ENCODE results near the gene PRR16.

PRR16 gene

DNA sequence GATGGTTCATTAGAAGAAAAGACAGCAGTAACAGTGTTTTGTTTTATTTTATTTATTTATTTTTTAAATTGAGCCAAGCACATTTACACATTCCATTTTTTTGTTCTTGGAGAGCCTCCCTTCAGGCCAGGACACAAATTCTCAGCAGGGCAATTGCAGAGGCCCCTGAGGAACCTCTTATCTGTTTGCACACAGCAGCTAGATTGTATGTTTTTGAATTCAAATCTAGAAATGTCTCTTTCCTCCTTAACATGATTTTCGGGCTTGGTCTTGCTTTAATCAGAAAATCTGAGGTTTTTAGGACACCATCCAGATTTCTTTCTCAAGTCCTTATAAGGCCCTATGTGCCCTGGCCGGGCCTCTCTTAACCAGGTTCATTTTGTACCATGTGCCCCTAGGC lies 76.0 kb downstream of the PRR16 start:
- H3K27ac ChIP-seq = no peak overlapping the region
- TF ChIP-seq, protein P1, sequence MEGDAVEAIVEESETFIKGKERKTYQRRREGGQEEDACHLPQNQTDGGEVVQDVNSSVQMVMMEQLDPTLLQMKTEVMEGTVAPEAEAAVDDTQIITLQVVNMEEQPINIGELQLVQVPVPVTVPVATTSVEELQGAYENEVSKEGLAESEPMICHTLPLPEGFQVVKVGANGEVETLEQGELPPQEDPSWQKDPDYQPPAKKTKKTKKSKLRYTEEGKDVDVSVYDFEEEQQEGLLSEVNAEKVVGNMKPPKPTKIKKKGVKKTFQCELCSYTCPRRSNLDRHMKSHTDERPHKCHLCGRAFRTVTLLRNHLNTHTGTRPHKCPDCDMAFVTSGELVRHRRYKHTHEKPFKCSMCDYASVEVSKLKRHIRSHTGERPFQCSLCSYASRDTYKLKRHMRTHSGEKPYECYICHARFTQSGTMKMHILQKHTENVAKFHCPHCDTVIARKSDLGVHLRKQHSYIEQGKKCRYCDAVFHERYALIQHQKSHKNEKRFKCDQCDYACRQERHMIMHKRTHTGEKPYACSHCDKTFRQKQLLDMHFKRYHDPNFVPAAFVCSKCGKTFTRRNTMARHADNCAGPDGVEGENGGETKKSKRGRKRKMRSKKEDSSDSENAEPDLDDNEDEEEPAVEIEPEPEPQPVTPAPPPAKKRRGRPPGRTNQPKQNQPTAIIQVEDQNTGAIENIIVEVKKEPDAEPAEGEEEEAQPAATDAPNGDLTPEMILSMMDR (IDR thresholded peaks at IDR 0.05) = no peak
- no peak for DNase-seq (ENCODE audit: low spot score)
- H3K4me3 ChIP-seq = no peak overlapping the region

DNA sequence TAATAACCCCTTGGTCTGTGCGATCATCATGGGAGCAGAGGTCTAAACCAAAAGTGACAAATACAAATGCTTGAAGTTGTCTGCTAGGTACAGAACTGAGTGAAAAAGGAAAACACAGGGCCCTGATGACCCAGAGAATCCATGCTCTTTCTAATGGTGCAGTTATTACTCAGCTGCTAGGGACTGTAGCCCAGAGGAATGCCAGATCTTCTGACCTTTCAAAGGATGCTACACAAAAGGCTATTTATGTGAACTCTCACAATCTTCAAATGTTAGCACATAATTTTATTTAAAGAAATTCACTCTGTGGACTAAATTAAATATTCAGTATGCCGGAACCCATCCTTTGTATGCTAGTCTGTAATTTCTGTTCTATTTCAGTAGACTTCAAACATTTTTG lies 79.9 kb downstream of the PRR16 start:
- TF ChIP-seq, protein P1 (IDR thresholded peaks at IDR 0.05) = no peak
- no peak overlapping the region for H3K4me3 ChIP-seq
- DNase-seq (ENCODE audit: low spot score) = no peak
- no peak overlapping the region for H3K27ac ChIP-seq

DNA sequence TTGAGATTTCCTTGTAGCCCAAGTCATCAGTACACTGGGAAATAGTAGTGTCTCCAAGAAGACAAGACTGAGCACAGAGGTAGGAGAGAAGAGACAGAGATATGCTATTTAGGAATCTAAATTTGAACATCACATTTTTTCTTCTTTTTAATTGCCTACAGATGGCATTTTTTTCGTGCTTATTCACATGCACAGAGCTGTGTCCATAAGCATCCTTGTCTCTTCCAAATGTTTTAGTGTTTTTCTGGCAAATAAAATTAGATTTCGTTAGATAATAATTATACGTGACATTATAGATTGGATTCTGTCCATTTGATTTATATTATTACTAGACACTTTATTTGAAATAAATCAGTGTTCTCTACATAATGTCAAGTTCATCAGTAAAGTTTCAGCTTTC lies 80.9 kb downstream of the PRR16 start:
- Histone ChIP-seq H3K4me3 (no peak overlapping the region), H3K27ac (no peak overlapping the region)
- TF ChIP-seq, protein P1 (IDR thresholded peaks at IDR 0.05) = no peak
- DNase-seq (ENCODE audit: low spot score) = no peak

DNA sequence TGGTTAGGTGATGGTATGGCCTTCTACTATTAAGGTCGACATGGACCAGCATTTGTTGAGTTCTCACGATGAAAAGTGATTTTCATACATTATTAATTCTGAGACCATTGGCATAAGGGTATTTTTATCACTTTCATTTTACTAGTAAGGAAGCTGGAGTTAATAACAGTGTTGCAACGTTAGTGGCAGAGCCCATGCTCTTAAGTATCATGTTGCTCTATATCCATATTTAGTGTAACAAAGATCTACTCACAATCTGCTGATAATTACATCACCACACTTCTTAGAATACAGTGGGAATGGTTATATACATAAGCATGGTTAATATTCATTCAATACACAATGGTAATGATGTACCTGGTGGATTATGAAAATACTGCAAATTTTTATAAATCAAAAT lies 81.9 kb downstream of the PRR16 start:
- TF ChIP-seq, protein P1 (IDR thresholded peaks at IDR 0.05) = no peak
- Histone ChIP-seq H3K27ac (no peak overlapping the region), H3K4me3 (no peak overlapping the region)
- no peak for DNase-seq (ENCODE audit: low spot score)

DNA sequence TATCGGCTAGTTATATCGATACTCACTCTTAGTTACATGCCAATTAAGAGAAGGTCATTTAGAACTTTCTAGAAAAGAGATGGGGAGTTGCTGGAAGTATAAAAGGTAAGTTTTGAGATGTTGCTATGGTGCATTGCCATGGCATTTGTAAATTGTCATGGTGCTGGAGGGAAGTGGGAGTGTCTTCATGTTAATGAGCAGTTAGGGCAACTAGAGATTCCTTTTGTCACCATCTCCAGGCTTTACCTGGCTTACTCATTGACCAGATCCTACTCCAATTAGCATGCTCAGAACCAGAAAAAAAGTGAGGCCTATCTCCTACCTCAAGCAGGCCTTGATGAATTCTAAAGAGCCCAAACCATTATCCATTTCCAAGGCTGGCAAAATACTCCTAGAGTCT lies 82.8 kb downstream of the PRR16 start:
- no peak overlapping the region for H3K27ac ChIP-seq
- TF ChIP-seq, protein P1 (IDR thresholded peaks at IDR 0.05) = no peak
- H3K4me3 ChIP-seq = no peak overlapping the region
- DNase-seq (ENCODE audit: low spot score) = no peak

DNA sequence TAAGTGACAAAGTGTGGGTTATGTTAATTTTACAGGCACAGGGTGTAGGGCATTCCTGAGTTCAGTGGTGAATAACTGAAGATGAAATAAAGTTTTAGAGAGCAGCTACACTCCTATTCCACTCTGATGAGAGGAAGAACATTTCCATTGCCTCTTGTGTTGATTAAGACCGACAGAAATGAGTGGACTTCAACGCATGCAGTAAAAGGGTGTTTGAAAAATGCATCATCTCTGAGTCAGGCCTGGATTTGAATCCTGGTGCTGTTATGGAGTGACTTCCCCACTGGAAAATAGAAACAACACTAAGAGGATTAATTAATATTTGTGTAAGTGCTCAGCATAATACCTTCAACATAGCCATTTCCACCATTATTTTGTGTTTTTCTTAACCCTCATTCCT lies 86.3 kb downstream of the PRR16 start:
- H3K27ac ChIP-seq = no peak overlapping the region
- no peak for DNase-seq (ENCODE audit: low spot score)
- no peak overlapping the region for H3K4me3 ChIP-seq
- TF ChIP-seq, protein P1 (IDR thresholded peaks at IDR 0.05) = no peak

DNA sequence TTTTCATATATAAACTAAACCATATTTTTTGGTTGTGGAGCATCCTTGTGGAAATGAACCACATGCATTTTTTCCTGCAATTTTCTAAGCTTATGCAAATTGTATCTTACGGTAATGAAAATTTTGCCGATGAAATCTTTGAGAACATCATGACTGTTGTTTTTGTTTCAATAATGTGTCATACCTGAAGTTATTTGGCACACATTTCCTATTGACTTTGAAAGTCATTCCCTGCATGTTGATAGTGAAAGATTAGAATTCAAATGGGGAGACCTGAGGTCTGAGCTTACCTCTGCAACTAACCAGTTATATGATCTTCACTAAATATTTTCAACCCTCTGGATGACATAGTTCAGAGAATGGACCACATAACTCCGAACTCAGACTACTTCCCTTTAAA lies 88.5 kb downstream of the PRR16 start:
- Histone ChIP-seq H3K27ac (no peak overlapping the region), H3K4me3 (no peak overlapping the region)
- DNase-seq (ENCODE audit: low spot score) = no peak
- TF ChIP-seq, protein P1 (IDR thresholded peaks at IDR 0.05) = no peak

Measured in coronary artery (tissue), 2 donors.